MCF 10A (cell line): ENCODE data around the gene GLRX. TPM values are rescaled to one million over a fixed set of nuclear protein-coding genes. Genes with fewer than 3 reads are reported as not detected.
A peak's percentile ranks its signal among the peaks of the same experiment; 100 is the strongest.

Experiments used
- BruUV-seq: library from RNA; stranded (reverse); fragments of 400-500 nt; replicated peaks from 2 replicates; lab custom pipeline; 2021; lab: Mats Ljungman, UMichigan
- CTCF ChIA-PET: fragments of 300-600 bp; sonication (Branson Sonifier 250); formaldehyde crosslinking; extraction: SDS; loops from one replicate; lab custom pipeline; 2021; ENCODE audit warnings: antibody characterized with exemption, inconsistent platforms; lab: Yijun Ruan, JAX
- POLR2A ChIA-PET: fragments of 300-600, 350-650 bp; sonication (Branson Sonifier 250); formaldehyde crosslinking; extraction: SDS; loops from one replicate; lab custom pipeline; 2020; ENCODE audit warnings: antibody characterized with exemption, inconsistent platforms; lab: Yijun Ruan, JAX
- DNase-seq: peaks from one replicate; pipeline ENCODE4 v3.0.0-alpha.2; 2018; ENCODE audit not compliant: unreplicated experiment
- H3K27ac Mint-ChIP-seq: one replicate; pipeline ENCODE4 v1.8.0; 2022; ENCODE audit warnings: mild to moderate bottlenecking, low read depth, mixed read lengths; ENCODE audit not compliant: unreplicated experiment
- H3K27me3 Mint-ChIP-seq: one replicate; pipeline ENCODE4 v1.8.0; 2022; ENCODE audit warnings: mixed read lengths; ENCODE audit not compliant: insufficient read depth, unreplicated experiment
- H3K36me3 Mint-ChIP-seq: one replicate; pipeline ENCODE4 v1.8.0; 2022; ENCODE audit warnings: mild to moderate bottlenecking, moderate library complexity, mixed read lengths; ENCODE audit not compliant: insufficient read depth, unreplicated experiment
- H3K4me1 Mint-ChIP-seq: one replicate; pipeline ENCODE4 v1.8.0; 2022; ENCODE audit warnings: mixed read lengths; ENCODE audit not compliant: insufficient read depth, unreplicated experiment
- H3K4me3 Mint-ChIP-seq: one replicate; pipeline ENCODE4 v1.8.0; 2022; ENCODE audit warnings: mild to moderate bottlenecking, moderate library complexity, mixed read lengths; ENCODE audit not compliant: unreplicated experiment
- H3K9me3 Mint-ChIP-seq: one replicate; pipeline ENCODE4 v1.8.0; 2022; ENCODE audit warnings: mixed read lengths; ENCODE audit not compliant: unreplicated experiment
- CTCF ChIP-seq: fragments of 200-600 bp; IDR thresholded peaks from one replicate; pipeline ENCODE4 v1.8.0; 2022; ENCODE audit warnings: antibody characterized with exemption, mild to moderate bottlenecking; ENCODE audit not compliant: unreplicated experiment
- intact Hi-C: fragments of 100-400 bp; cut with micrococcal nuclease; formaldehyde crosslinking; loops from 2 replicates; pipeline ENCODE4 v1.14.1; 2022
- total RNA-seq: library from RNA; stranded (reverse); gene quantifications from 2 replicates; pipeline ENCODE4 v1.2.3, GENCODE V29; 2022

The GLRX gene
- total RNA-seq, 1 experiment from 2014 or later = 41.4 TPM

DNA sequence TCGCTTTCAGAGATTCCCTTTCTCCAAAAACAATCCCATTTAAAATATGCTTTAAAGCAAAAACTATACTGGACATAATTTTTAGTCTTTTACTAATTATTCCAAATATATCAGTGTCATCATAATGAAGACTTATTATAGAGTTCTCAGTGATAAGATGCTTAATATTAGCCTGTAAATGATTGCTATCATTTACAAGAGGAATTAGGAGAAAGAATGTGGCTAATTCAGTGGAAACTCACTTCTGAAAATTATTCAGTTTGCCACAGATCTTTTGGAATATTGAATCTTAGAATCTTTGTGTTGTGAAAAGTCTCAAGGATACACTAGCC is 24.7 kb upstream of the GLRX start:
- Mint-ChIP-seq H3K9me3 (no peaks in the 10 kb centered on the region), H3K4me3 (no peak overlapping the region), H3K27ac (no peak overlapping the region), H3K36me3 (peaks cover 2% of the 10 kb centered on the region), H3K4me1 (peaks cover 27% of the 10 kb centered on the region), H3K27me3 (no peaks in the 10 kb centered on the region)
- ChIA-PET POLR2A (interaction anchor here (1.0 to 3.5 kb wide), 5 partner anchors 24 to 204 kb away, joined by 3 to 16 read pairs (median 10); partner anchors contain the start of genes GLRX and RFESD), CTCF (interaction anchor here (0.6 to 16.0 kb wide), 28 partner anchors 9 to 856 kb away, joined by 3 to 336 read pairs (median 6); partner anchors contain the start of genes GLRX, RFESD and RHOBTB3)
- no TSS peak for BruUV-seq
- no peak for TF ChIP-seq CTCF
- intact Hi-C loops = loop anchor here (1.0 to 5.0 kb wide), 6 partner anchors 66 to 565 kb away; partner anchors contain the start of genes ARSK and SKIC3
- DNase-seq = no peak

GRCh38 chr5:95846554-95847260 is 24.2 kb upstream of the GLRX start:
- Mint-ChIP-seq H3K4me1 (peaks cover 32% of the 10 kb centered on the region), H3K27ac (no peak overlapping the region), H3K36me3 (peaks cover 7% of the 10 kb centered on the region), H3K9me3 (no peaks in the 10 kb centered on the region), H3K4me3 (no peak overlapping the region), H3K27me3 (no peaks in the 10 kb centered on the region)
- no TSS peak for BruUV-seq
- ChIA-PET CTCF (interaction anchor here (0.6 to 16.0 kb wide), 47 partner anchors 8 to 874 kb away, joined by 3 to 336 read pairs (median 5); partner anchors contain the start of genes GLRX, RFESD and RHOBTB3), POLR2A (interaction anchor here (0.9 to 3.5 kb wide), 4 partner anchors 24 to 202 kb away, joined by 3 to 16 read pairs (median 8); partner anchors contain the start of genes GLRX and RFESD)
- intact Hi-C loops = loop anchor here (1.0 to 5.0 kb wide), 6 partner anchors 65 to 564 kb away; partner anchors contain the start of genes ARSK and SKIC3
- peak; percentile 84 for DNase-seq
- peak; percentile 91 for TF ChIP-seq CTCF

- intact Hi-C loops = loop anchor here (5.0 kb wide), 1 partner anchor 563 kb away; no protein-coding TSS in a partner anchor
These were observed 22.9 kb upstream of the GLRX start for GRCh38 chr5:95845391-95845790.

More at GRCh38 chr5:95845391-95845790, 22.9 kb upstream of the GLRX start:
- H3K4me1 Mint-ChIP-seq = peaks cover 40% of the 10 kb centered on the region
- H3K27ac Mint-ChIP-seq = peak overlapping the region; percentile 59
- H3K9me3 Mint-ChIP-seq = no peaks in the 10 kb centered on the region
- BruUV-seq = no TSS peak
- no peak for TF ChIP-seq CTCF
- no peak overlapping the region for H3K4me3 Mint-ChIP-seq
- DNase-seq = no peak
- no peaks in the 10 kb centered on the region for H3K27me3 Mint-ChIP-seq
- ChIA-PET CTCF (interaction anchor here (0.6 to 16.0 kb wide), 13 partner anchors 8 to 499 kb away, joined by 3 to 336 read pairs (median 8); partner anchors contain the start of gene RFESD), POLR2A (interaction anchor here (6.6 kb wide), 1 partner anchor 22 kb away, joined by 55 read pairs; the partner anchor contains the start of gene GLRX)
- peaks cover 7% of the 10 kb centered on the region for H3K36me3 Mint-ChIP-seq
